GM12801 (cell line): Measurements from ENCODE around the gene SLC35B2.

ENCODE experiments used
- CTCF ChIP-seq: IDR thresholded peaks from one replicate; pipeline ENCODE4 v1.5.1; 2011; ENCODE audit warnings: control low read depth; ENCODE audit not compliant: insufficient read length; ENCODE audit errors: extremely low read depth

The SLC35B2 gene

DNA sequence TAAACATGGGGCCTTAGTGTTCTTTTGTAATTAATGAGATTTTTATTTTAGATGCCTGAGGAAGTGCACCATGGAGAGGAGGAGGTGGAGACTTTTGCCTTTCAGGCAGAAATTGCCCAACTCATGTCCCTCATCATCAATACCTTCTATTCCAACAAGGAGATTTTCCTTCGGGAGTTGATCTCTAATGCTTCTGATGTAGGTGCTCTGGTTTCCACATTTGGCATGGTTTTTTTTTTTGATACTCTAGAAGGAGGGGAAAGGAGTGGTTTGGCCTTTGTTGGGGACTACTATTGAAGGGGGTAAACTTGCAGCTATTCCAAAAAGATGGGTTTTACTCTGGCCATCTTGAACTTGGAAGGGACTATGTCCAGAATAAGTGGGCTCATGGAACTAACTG lies 8.7 kb downstream of the SLC35B2 start:
- no peak for TF ChIP-seq CTCF

DNA sequence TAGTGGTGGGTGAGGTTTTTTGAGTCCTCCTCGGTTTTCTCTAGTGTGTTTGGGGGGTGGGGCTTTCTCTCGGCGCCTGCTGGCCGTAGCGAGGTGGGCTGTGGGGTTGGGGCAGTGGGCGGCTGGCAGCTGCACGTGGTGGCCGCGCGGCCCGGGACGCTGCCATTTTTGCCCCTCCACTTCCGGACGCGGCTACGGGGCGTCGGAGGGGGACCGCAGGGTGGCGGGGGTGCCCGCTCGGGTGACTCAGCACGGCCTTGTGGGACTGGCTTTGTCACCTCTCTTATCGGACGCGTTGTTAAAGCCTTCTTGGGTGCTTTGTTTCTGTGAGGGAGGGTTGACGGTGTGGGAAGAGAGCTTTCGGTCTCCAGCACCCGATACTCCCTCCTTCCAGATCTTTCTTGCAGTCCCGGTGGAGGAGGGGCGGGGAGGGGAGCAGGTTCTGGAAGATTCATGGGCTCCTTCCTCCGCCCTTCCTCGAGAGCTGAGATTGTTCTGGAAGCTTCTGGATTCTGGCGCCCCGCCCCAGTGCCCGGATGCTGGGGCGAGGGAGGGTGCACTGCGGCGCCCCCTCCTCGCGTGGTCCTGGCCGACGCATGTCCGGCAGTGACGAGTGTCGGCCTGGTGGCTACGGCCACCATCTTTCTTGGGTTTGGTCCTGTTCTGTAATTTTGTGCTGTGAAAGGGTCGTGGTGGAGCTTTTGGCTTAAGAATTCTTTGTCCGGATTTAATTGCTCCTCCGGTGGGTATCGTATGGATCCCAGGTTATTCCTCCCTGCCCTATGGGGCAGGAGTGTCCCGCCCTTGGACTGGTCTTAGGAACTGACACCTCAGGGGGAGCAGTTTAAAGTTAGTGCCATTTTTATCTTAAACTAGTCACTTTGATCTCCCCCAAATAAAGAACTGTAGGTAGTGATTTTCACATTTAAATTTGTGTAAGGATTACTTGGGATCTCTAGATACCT lies 9.7 kb downstream of the SLC35B2 start:
- no peak for TF ChIP-seq CTCF

DNA sequence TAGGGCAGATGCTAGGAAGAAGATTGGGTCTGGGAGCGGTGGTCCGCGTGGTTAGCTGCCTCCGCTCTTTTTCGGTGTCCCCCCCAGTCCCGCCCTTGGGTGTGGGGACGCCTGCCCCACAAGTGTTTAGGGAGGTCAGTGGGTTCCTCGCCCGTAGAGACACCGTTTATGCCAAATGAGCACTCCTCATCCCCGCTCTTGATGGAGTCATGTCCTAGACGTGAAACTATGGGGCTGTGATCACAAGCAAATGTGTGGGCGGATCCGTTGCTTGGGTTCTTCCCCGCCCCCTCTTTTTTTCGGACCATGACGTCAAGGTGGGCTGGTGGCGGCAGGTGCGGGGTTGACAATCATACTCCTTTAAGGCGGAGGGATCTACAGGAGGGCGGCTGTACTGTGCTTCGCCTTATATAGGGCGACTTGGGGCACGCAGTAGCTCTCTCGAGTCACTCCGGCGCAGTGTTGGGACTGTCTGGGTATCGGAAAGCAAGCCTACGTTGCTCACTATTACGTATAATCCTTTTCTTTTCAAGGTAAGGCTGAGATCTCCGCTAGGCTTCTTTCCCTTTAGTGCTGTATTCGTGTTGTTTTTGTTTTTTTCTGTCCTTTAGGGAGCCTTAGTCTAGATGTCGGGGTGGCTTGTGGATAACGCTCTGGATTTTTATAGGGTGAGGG lies 10.5 kb downstream of the SLC35B2 start, which contains the start of gene HSP90AB1:
TSS of gene HSP90AB1 (plus strand) at position 439 of the 675 bp plus-strand sequence. CDS start 1,529 bp downstream, outside the sequence.
- no peak for TF ChIP-seq CTCF

DNA sequence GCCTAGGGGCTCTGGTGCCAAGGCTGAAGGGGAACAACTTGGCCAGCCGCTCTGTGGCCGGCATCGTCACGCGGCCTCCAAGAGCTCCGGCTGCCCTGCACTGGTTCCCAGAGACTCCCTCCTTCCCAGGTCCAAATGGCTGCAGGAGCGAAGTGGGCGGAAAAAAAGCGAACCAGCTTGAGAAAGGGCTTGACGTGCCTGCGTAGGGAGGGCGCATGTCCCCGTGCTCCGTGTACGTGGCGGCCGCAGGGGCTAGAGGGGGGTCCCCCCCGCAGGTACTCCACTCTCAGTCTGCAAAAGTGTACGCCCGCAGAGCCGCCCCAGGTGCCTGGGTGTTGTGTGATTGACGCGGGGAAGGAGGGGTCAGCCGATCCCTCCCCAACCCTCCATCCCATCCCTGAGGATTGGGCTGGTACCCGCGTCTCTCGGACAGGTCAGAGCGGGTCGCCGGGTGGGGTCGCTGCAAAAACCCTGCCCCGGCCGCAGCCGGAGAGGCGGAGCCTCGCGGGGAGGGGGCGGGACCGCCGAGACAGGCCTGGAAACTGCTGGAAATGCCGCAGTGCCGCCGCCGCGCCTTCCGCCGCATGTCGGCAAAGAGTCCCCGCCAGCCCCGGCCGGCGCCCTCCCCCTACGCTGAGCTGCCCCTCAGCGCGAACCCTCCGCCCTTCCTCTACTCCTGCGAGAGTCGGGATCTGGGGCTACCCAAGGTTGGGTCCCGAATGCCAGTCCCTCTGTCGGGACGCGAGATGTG lies 11.2 kb downstream of the SLC35B2 start:
- no peak for TF ChIP-seq CTCF

GRCh38 chr6:44245391-44245911 lies 11.9 kb downstream of the SLC35B2 start:
- no peak for TF ChIP-seq CTCF

DNA sequence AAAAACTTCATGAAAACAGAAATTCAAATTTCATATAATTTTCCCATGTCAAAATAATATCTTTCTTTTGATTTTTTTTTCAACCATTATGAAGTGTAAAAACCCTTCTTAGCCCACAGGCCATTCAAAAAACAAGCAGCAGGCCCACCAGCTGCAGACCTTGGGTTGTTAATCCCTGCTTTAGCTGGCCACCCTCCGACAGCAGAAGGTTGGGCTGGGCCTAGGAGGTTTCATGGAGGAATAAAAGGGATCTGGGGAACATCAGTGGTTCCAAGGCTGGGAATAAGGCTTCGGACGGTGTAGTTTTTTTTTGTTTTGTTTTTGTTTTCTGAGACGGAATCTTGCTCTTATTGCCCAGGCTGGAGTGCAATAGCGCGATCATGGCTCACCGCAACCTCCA lies 14.0 kb downstream of the SLC35B2 start:
- TF ChIP-seq CTCF: no peak

DNA sequence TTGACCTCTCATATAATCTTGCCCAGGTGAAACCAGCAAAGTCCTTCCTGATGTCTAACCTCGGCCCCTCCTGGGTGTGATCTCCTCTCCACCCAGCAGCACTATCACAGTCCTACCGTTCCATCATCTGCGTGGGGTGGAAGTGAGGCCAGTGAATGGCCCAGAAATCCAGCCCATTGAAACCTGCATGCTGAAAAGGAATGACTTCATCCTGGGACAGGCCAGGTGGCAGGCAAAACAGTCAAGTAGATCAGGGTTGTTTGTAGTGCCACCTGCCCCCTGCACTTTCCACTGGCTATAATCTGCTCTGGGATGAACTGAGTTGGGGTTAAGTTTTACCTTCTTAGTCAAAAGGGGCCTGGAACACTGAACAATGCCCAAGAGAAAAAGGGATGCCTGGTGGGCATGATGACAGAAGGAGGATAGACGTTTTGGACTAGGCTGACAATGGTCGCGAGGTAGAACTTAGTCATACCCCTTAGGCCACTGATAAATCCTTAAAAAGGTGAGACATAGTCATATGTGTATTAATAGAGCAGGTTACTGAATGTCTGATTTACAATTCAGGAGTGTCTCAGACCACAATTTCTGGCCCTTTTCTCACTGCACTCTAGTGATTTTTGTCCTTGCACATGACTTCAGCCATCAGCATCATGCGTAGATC lies 18.5 kb downstream of the SLC35B2 start:
- TF ChIP-seq CTCF: no peak
